Caki2 (cell line): ENCODE results near the gene TMEM229A. TPM values are rescaled to one million over a fixed set of nuclear protein-coding genes. Genes with fewer than 3 reads are reported as not detected.

Source experiments
- DNase-seq: peaks from one replicate; pipeline ENCODE4 v3.0.0-alpha.2; 2015; ENCODE audit warnings: low read depth
- in situ Hi-C: cut with HindIII; loops from 2 replicates; pipeline ENCODE4 v1.10.0; 2016; ENCODE audit warnings: low sequenced_read_pairs, low pct_unique_long_range_greater_than_20kb, mixed read lengths
- total RNA-seq: library from RNA; depleted of rRNA; stranded (reverse); fragments of >200 nt; shearing (Covaris generic); gene quantifications from 2 replicates; pipeline ENCODE4 v1.2.3, GENCODE V29; 2014; ENCODE audit warnings: low replicate concordance; rRNA removed

Gene TMEM229A
- total RNA-seq, 1 experiment from 2014 or later: not detected

DNA sequence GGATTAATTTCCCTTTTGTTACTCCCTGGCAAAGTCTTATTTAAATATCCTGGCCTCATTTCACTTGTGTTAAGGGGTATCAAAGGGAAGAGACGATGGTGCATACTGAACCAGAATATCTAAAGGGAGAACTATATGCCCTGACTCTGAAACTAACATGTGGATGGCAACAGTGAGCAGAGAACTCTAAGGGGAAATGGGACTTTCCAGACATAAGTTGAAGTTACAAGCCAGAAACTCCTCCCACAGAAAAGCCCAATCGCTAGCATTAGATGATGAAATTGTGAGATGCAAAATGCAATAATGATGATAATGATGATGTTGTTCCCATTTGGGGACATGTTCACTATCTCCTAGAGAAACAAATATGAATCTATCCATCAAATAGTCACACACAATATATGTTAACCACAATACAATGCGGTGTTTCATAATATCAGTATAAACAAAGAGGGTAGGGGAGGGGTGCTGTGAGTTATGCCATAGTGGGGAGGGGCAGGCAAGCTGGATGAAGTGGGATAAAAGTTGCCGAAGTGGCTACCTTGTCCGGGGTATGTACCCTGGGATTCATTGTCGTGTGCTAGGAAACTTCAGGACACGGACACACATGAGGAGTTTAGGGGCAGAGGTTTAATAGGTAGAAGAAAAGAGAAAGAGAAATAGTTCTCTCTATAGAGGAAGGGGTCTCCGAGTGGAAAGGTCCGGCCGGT lies 37.1 kb downstream of the TMEM229A start:
- in situ Hi-C loops: no loop called here

GRCh38 chr7:123994449-123994848 lies 38.4 kb downstream of the TMEM229A start:
- no peak for DNase-seq

More for the DNA sequence above, 37.1 kb downstream of the TMEM229A start:
- no peak for DNase-seq

DNA sequence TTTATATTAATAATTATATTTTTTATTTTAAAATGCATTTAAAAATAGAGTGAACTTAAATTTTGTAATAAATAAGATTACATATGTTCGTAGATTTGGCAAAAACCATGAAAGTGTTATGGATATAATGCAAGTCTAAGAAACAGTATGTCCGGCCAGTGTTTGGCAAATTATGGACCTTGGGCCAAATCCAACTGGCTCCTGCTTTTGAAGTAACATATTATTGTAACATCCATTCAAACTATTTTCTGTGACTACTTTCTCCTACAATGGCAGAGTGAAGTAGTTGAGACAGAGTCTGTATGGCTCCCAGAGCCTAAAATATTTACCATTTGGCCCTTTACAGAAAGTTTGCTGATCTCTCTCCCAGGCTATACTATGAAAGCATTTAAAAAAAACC lies 38.9 kb downstream of the TMEM229A start:
- in situ Hi-C loops: no loop called here
- no peak for DNase-seq

More at GRCh38 chr7:123994449-123994848, 38.4 kb downstream of the TMEM229A start:
- in situ Hi-C loops: no loop called here

DNA sequence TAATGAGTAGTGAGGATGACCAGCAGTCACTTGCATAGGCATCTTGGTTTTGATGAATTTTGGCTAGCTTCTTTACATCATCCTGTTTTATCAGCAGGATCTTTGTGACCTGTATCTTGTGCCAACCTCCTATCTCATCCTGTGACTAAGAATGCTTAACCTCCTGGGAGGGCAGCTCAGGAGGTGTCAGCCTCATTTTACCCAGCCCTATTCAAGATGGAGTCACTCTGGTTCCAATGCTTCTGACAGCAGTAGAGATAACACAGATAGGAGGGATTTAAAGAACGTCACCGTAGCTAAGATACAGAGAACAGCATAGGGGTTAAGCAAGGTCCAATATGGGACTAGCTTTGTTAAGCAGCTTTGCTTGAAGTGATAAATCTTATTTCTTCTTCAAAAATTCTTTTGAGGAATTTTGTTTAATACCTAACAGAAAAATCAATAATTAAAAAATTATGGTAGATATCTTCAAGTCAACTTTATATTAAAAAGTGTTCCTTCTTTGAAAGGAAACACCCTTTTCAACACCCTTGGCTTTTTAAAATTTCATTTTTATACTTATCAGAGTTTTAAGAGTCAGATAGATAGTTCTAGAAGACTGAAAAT lies 39.9 kb downstream of the TMEM229A start:
- DNase-seq: no peak
- in situ Hi-C loops: no loop called here

DNA sequence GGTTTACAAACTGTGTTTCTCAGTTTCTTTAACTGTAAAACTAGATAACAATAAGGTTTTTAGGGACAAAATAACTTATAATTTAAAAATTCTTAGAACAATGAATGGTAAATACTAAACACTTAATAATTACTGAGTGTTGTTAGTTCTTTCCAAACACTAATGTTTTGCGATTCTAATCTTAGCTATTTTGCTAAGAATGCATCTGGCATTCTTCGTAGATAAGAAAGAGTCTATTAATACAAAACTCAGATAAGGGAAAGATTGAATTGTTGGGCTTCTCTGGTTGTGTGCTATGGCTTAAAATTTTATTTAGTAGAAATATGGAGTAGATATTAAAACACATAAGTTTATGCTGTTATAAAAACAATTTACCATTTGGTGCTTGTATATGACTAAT lies 45.4 kb downstream of the TMEM229A start:
- in situ Hi-C loops: no loop called here
- no peak for DNase-seq

Other genes with a start within 250 kb of the TMEM229A start
- not detected in 2 replicates for gene HYAL4, start 187.9 kb downstream of the TMEM229A start, total RNA-seq
- gene SPAM1, start 107.8 kb downstream of the TMEM229A start, total RNA-seq: not detected in 2 replicates